GM19452 (cell line): ENCODE measurements around the gene TPRG1L.
A peak's percentile ranks its signal among the peaks of the same experiment; 100 is the strongest.
"Not testable (repeated sequence)": the region's sequence is repeated elsewhere in the genome, so short reads cannot be mapped to it uniquely, and the experiment has no call there.

ENCODE experiments used
- ATAC-seq: cut with Tn5 transposase; IDR thresholded peaks from one replicate; pipeline ENCODE4 v1.9.1; 2021; ENCODE audit not compliant: unreplicated experiment

TPRG1L gene

GRCh38 chr1:3608154-3608553 is 16.7 kb upstream of the TPRG1L start:
- ATAC-seq, result no peak

GRCh38 chr1:3609016-3609768 is 15.6 kb upstream of the TPRG1L start:
- ATAC-seq, result no peak

- ATAC-seq, result no peak
Measured at GRCh38 chr1:3609769-3610526, 14.9 kb upstream of the TPRG1L start.

- no peak for ATAC-seq
Measured at GRCh38 chr1:3610527-3611169, 14.2 kb upstream of the TPRG1L start.

GRCh38 chr1:3611170-3612019 is 13.4 kb upstream of the TPRG1L start, which contains the start of gene MEGF6:
TSS of gene MEGF6 (minus strand) at chr1:3611508. CDS start at chr1:3611268, 240 bp downstream.
- ATAC-seq, result no peak

- ATAC-seq, result no peak
Measured at GRCh38 chr1:3612123-3612522, 12.7 kb upstream of the TPRG1L start.

- ATAC-seq, result no peak
Measured at GRCh38 chr1:3614755-3615742, 9.8 kb upstream of the TPRG1L start.

GRCh38 chr1:3616861-3617260 is 8.0 kb upstream of the TPRG1L start:
- ATAC-seq, result no peak

- ATAC-seq, result no peak
Measured at GRCh38 chr1:3617806-3618345, 6.9 kb upstream of the TPRG1L start.

GRCh38 chr1:3618531-3618880 is 6.3 kb upstream of the TPRG1L start:
- no peak for ATAC-seq

- no peak for ATAC-seq
Measured at GRCh38 chr1:3618881-3619671, 5.7 kb upstream of the TPRG1L start.

GRCh38 chr1:3620708-3621107 is 4.1 kb upstream of the TPRG1L start:
- no peak for ATAC-seq

- not testable (repeated sequence) for ATAC-seq
Measured at GRCh38 chr1:3621151-3621671, 3.6 kb upstream of the TPRG1L start.

- not testable (repeated sequence) for ATAC-seq
Measured at GRCh38 chr1:3622102-3622501, 2.7 kb upstream of the TPRG1L start.

- no peak for ATAC-seq
Measured at GRCh38 chr1:3623441-3624199, 1.2 kb upstream of the TPRG1L start.

GRCh38 chr1:3625151-3625907 is 514 bp downstream of the TPRG1L start:
- ATAC-seq, result peak; percentile 5

- ATAC-seq, result no peak
Measured at GRCh38 chr1:3626025-3626424, 1.2 kb downstream of the TPRG1L start.
